C4-2B (cell line): ENCODE results near the gene GKN2.

ENCODE experiments used
- H3K27ac ChIP-seq: fragments of 450-650 bp; 2 replicates; pipeline ENCODE4 v1.5.1; 2017
- CTCF ChIP-seq: fragments of 450-650 bp; conservative IDR thresholded peaks from 2 replicates; pipeline ENCODE4 v1.5.1; 2017; ENCODE audit warnings: mild to moderate bottlenecking
- ZFX ChIP-seq: fragments of 450-650 bp; IDR thresholded peaks from 2 replicates; pipeline ENCODE4 v1.6.1; 2017

The GKN2 gene

GRCh38 chr2:68952887-68953521 lies at the start of gene GKN2:
Gene GKN2, minus strand, starts transcription at chr2:68952893. Its CDS starts 32 bp downstream, at chr2:68952861.
- no peak within 1 kb of the TSS for H3K27ac ChIP-seq
- TF ChIP-seq ZFX, result no peak

- TF ChIP-seq ZFX, result no peak
- no peak for TF ChIP-seq CTCF
These were observed 49.2 kb upstream of the GKN2 start for GRCh38 chr2:69001879-69002278.

GRCh38 chr2:68997401-68997800 lies 44.7 kb upstream of the GKN2 start:
- H3K27ac ChIP-seq, result no peak overlapping the region
- TF ChIP-seq CTCF (no peak), ZFX (no peak)

More at GRCh38 chr2:69001879-69002278, 49.2 kb upstream of the GKN2 start:
- no peak overlapping the region for H3K27ac ChIP-seq

GRCh38 chr2:68995916-68996315 lies 43.2 kb upstream of the GKN2 start:
- H3K27ac ChIP-seq, result no peak overlapping the region
- TF ChIP-seq CTCF, result no peak
- no peak for TF ChIP-seq ZFX

- no peak overlapping the region for H3K27ac ChIP-seq
- no peak for TF ChIP-seq ZFX
- no peak for TF ChIP-seq CTCF
These were observed 42.2 kb upstream of the GKN2 start for GRCh38 chr2:68994864-68995263.

GRCh38 chr2:68993660-68994059 lies 41.0 kb upstream of the GKN2 start:
- TF ChIP-seq ZFX (no peak), CTCF (no peak)

GRCh38 chr2:68992933-68993332 lies 40.2 kb upstream of the GKN2 start:
- no peak overlapping the region for H3K27ac ChIP-seq
- TF ChIP-seq ZFX (no peak), CTCF (no peak)

More at GRCh38 chr2:68993660-68994059, 41.0 kb upstream of the GKN2 start:
- H3K27ac ChIP-seq, result no peak overlapping the region

GRCh38 chr2:68992341-68992740 lies 39.6 kb upstream of the GKN2 start:
- TF ChIP-seq ZFX (no peak), CTCF (no peak)

More at GRCh38 chr2:68992341-68992740, 39.6 kb upstream of the GKN2 start:
- H3K27ac ChIP-seq, result no peak overlapping the region
